Umbilical cord (tissue), 2 donors: ENCODE measurements around the gene OCSTAMP. TPM values are rescaled to one million over a fixed set of nuclear protein-coding genes. Genes with fewer than 3 reads are reported as not detected.
A peak's percentile ranks its signal among the peaks of the same experiment; 100 is the strongest.

ENCODE experiments used
- DNase-seq: peaks from one replicate; pipeline ENCODE4 v3.0.0-alpha.2; 2015; ENCODE audit warnings: low spot score
- total RNA-seq: library from RNA; depleted of rRNA; stranded (reverse); fragments of >200 nt; gene quantifications from one replicate; pipeline ENCODE4 v1.2.3, GENCODE V29; 2014; ENCODE audit warnings: low replicate concordance; ENCODE audit not compliant: insufficient read depth

The OCSTAMP gene
- total RNA-seq, 1 donor from 2014 or later = 0.24 TPM

DNA sequence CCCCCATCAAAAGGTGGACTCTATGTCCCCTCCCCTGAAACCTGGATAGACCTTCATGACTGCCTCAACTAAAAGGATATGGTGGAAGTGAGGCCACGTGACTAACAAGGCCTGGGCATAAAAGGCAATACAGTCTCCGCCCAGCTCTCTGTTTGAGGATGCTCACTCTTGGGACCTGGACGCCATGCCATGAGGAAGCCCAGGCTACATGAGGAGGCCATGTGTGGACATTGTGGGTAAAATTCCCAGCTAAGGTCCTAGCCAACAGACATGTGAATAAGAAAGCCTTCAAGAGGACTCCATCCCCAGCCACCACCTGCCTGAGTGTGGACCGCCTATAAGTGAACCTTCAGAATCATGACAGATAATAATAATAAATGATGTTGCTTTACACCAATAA, 29.9 kb downstream of the OCSTAMP start:
- no peak for DNase-seq

DNA sequence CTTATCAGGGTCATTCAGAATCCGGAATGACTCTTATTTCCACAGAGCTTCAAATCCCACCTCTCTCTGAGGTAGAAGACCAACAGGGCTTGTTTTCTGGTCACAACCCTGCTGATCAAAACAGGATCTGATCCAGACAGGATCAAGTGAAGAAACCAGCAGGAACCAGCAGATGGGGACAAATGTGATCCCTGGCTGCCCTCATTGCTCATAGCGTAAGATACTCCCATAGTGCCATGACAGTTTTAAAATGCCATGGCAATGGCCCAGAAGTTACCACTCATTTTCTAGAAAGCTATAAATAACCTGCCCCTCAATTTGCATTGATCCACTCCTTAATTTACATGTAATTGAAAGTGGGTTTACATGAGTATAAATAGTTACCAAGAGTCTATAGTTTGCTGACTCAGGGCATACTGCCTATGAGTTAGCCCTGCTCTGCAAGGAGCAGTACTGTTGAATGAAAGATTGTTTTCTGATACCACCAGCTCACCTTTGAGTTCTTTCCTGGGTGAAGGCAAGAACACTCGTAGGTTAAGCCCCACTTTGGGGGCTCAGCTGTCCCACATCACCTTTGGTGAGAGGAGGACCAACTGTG, 30.9 kb downstream of the OCSTAMP start:
- DNase-seq = no peak

DNA sequence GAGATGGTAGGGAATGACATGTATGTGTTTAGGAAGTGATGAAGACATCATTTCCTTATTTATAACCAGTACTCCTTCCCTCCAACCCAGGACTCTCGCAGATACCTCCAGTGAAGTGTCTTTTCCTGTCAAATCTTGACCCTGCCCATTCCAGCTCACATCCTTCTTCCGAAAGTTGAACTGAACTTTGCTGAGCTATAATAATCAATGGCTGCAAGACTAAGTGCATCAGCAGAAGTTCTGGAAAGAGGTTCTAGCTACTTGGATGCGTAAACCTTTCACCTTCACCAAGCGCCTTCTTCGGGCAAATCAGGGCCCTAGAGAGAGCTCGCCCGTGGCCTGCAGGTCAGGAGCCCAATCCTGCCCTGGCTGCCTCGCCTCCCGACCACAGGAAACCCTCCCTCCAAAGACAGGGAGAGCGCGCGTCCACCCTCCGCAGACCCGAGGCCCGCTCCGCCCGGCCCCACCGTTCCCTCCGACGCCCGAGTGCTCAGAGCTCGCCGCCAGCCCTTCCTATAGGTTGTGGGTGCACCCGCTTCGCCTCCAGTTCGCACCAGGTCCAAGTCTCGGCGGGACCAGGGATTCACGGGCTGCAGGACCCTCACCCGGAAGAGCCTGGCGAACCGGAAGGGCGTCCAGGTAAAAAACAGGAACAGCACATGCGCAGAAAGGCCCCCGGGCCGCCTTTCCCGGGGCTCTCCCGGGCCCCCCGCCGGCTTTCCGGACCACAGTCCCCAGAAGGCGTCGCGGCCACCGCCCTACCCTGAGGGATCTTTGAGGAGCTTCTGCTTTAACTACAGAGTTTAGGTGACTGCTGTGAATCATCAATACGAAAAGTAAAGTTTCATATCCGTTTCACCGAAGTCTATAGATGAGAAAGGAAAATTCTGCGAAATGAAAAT, 37.3 kb downstream of the OCSTAMP start, which contains the start of gene ZNF334:
Gene ZNF334, minus strand, starts transcription at position 617 of the 902 bp plus-strand sequence. CDS start 1,457 bp downstream, outside the sequence.
- DNase-seq = peak; percentile 82

DNA sequence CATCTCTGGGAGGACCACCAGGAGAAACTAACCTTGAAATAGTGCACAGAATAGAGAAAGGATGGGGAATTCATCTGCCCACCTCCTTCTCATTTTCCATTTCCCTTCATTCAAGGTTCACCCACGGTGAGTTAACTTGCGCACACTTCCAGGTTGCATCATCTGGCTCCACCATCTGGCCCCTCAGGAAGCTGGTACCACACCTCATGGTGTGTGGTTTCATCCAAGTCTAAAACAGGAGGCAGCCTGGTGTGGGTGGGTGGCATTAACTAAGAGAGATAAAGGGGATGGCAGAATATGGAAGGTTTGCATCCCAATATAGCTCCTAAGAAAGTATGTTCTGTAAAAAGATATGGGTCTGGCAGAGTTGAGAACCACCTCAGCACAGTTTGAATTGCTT, 40.9 kb downstream of the OCSTAMP start:
- no peak for DNase-seq

DNA sequence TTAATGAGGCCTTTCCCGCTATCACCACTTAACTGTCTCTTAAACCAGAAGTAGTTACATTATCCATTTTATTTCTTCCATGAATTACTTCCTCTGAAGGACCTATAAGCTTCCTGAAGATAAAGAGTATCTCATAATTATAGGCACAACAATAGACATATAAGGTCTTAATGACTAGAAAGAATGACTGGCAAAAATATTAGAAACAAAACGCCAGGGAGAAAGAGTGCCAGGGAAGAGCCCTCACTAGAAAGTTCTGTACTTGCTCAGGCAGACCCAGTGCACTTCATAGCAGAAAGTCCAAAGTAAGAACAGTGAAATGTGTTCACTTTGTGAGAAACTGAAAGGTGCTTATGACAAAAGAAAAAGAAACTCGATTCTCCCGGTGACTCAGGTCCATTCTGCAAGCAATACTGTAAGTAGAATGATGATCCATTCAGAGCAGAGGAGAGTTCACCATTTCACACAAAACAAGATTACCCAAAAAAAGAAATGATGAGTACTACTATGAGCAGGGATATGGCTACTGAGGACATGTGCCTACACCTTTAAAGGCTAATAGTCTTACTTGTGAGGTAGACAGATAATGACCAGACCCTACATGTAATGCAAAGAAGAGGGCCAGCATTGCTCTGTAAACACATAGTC, 42.6 kb downstream of the OCSTAMP start:
- no peak for DNase-seq

DNA sequence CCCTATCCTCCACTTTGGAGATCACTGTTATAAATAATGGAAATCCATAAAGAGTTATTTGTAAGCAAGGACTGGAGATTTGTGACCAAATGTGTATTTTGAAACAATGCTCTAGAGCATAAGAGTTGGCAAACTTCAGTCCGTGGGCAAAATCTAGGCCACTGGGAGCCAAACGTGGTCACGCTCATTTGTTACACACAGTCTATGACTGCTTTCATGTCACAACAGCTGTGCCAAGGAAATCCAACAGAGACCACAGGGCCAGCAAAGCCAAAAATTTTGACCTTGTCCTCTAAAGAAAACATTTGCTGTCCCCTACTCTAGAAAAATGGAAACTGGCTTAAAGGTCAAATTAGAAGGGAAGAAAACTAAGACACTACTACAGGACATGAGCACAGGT, 44.9 kb downstream of the OCSTAMP start:
- DNase-seq = no peak

DNA sequence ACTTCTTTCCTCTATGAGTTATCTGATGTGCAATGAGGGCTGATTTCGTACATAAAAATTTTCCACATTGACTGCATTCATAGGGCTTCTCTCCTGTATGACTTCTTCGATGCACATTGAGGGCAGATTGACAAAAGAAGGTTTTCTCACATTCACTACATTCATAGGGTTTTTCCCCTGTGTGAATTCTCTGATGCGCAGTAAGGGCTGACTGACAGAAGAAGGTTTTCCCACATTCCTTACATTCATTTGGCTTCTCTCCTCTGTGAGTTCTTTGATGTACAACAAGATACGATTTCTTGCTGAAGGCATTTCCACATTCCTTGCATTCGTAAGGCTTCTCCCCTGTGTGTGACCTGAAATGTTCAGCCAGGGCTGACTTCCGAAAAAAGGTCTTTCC, 48.5 kb downstream of the OCSTAMP start:
- no peak for DNase-seq

DNA sequence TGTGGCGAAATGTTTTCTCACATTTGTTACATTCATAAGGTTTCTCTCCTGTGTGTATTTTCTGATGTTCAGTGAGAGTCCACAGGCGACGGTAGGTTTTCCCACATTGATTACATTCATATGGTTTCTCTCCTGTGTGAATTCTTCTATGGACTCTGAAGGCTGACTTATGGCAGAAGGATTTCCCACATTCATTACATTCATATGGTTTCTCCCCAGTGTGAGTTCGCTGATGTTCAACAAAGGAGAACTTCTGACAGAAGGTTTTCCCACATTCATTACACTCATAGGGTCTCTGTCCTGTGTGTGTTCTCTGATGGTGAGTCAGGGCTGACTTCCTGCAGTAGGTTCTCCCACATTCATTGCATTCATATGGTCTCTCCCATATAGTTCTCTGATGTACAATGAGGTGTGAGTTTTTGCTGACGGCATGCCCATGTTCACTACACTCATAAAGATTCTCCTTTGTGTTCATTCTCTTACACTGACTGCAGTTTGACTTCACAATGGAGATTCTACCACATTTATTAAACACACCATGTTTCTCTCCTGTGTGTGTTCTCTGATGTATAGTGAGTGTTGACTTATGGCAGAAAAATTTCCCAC, 49.0 kb downstream of the OCSTAMP start:
- DNase-seq = no peak

DNA sequence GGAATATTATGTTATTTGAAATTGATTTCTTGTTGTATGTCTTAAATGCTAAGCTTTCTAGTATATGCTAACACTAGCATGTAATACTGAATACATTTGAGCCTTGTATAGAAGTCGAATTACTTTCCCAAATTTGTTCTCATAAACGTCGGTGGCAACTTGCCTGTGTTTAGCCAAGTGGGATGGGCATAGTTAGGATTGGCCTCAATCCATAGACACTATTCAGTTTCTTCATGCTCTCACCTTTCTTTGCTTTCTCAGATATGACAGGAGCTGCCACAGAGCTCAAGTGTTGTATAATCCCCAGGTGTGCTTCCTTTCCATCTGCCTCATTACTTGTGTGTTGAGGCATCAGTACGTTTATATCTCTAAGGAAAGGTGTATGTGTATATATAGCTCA, 56.4 kb downstream of the OCSTAMP start:
- no peak for DNase-seq

DNA sequence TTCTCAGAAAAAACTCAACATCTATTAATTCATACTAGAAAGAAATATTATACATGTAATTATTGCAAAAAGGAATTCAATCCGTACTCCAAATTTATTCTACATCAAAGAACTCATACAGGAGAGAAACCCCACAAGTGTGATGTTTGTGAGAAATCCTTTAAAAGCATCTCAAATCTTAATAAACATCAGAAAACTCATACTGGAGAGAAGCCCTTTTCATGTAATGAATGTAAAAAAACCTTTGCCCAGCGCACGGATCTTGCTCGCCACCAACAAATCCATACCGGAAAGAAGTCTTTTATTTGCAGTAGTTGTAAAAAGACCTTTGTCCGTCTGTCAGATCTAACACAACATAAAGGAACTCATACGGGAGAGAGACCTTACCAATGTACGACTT, 59.1 kb downstream of the OCSTAMP start:
- no peak for DNase-seq

Other genes with a start within 250 kb of the OCSTAMP start
- gene CDH22, start 242.2 kb downstream of the OCSTAMP start, total RNA-seq = 0.24 TPM
- gene ELMO2, start 144.0 kb downstream of the OCSTAMP start, total RNA-seq = 45.7 TPM
- gene ZNF334, start 37.1 kb downstream of the OCSTAMP start, total RNA-seq = 12.0 TPM
- 12.3 TPM for gene SLC13A3, start 100.8 kb upstream of the OCSTAMP start, total RNA-seq
- gene TP53RK, start 138.8 kb upstream of the OCSTAMP start, total RNA-seq = 14.7 TPM
- 33.5 TPM for gene SLC2A10, start 159.0 kb upstream of the OCSTAMP start, total RNA-seq